ENCODE measurements around the gene CGB2. TPM values are rescaled to one million over a fixed set of nuclear protein-coding genes. Genes with fewer than 3 reads are reported as not detected.
"Not testable (repeated sequence)": the region's sequence is repeated elsewhere in the genome, so short reads cannot be mapped to it uniquely, and the experiment has no call there.

Gene CGB2
- total RNA-seq, 4 donors from 2014 or later = not detected

DNA sequence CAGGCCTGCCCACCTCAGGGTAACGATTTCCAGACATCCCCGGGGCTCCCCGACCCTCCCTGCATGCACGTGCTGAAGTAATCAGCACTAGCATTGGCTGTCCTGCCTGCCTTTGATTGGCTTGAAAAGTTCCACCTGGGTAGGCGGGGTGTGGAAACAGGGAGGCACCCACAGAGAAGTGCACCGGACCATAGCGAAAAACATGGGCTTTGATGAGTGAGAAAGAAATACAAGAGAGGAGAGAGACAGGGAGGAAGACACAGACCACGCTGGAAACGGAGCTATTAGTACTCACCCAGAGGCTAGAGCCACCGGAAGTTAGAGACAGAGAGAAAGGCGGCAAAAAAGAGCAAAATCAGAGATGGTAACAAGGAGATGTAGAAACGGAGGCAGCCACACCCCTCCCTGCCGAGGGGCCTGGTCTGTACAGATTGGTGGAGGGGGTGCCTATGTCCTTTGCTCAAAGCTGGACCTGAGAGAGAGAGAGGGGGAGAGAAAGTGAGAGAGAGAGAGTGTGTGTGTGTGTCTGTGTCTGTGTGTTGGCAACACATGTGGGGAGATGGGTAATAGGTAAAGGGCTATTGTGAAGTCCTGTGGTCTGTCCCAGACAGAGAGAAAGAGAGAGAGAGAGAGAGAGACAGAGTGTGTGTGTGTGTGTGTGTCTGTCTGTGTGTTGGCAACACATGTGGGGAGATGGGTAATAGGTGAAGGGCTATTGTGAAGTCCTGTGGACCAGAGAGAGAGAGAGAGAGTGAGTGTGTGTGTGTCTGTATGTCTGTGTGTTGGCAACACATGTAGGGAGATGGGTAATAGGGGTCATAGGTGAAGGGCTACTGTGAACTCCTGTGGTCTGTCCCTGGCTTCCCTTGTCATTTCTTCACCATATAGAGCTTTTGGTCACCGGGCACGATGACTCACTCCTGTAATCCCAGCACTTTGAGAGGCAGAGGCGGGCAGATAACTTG is 10.5 kb upstream of the CGB2 start:
- H3K9me3 ChIP-seq = no peaks in the 10 kb centered on the region
- H3K36me3 ChIP-seq = no peaks in the 10 kb centered on the region
- no peak for DNase-seq
- peaks cover 0 to 26% (median 9%) of the 10 kb centered on the region in 4 donors for H3K4me1 ChIP-seq
- no peak for TF ChIP-seq POLR2A (IDR thresholded peaks at IDR 0.05)
- TF ChIP-seq, protein P1, sequence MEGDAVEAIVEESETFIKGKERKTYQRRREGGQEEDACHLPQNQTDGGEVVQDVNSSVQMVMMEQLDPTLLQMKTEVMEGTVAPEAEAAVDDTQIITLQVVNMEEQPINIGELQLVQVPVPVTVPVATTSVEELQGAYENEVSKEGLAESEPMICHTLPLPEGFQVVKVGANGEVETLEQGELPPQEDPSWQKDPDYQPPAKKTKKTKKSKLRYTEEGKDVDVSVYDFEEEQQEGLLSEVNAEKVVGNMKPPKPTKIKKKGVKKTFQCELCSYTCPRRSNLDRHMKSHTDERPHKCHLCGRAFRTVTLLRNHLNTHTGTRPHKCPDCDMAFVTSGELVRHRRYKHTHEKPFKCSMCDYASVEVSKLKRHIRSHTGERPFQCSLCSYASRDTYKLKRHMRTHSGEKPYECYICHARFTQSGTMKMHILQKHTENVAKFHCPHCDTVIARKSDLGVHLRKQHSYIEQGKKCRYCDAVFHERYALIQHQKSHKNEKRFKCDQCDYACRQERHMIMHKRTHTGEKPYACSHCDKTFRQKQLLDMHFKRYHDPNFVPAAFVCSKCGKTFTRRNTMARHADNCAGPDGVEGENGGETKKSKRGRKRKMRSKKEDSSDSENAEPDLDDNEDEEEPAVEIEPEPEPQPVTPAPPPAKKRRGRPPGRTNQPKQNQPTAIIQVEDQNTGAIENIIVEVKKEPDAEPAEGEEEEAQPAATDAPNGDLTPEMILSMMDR (IDR thresholded peaks at IDR 0.05) = no peak
- peaks cover 0 to 4% of the 10 kb centered on the region in 2 donors for H3K27me3 ChIP-seq
- no peak overlapping the region for H3K27ac ChIP-seq
- H3K4me3 ChIP-seq = no peak overlapping the region

DNA sequence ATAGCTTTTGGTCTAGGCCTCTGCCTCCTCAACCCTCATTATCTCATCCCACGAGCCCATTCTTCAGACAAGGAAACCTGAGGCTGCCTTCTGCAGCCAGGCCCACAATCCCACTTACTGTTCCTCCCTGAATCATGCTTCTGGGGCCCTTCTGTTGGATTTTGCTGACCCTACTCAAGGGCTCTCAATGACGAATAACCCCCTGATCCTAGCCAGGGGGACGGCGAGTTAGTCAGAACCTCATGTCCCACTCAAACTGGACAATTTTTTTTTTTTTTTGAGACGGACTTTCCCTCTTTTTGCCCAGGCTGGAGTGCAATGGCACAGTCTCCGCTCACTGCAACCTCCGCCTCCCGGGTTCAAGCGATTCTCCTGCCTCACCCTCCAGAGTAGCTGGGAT is 9.6 kb upstream of the CGB2 start:
- no peaks in the 10 kb centered on the region for H3K9me3 ChIP-seq
- H3K36me3 ChIP-seq = no peaks in the 10 kb centered on the region
- no peak overlapping the region for H3K27ac ChIP-seq
- H3K4me3 ChIP-seq = no peak overlapping the region
- peaks cover 0 to 4% of the 10 kb centered on the region in 2 donors for H3K27me3 ChIP-seq
- no peak for DNase-seq
- peaks cover 0 to 25% (median 9%) of the 10 kb centered on the region in 4 donors for H3K4me1 ChIP-seq
- TF ChIP-seq, protein P1 (IDR thresholded peaks at IDR 0.05) = no peak
- TF ChIP-seq POLR2A (IDR thresholded peaks at IDR 0.05) = no peak

DNA sequence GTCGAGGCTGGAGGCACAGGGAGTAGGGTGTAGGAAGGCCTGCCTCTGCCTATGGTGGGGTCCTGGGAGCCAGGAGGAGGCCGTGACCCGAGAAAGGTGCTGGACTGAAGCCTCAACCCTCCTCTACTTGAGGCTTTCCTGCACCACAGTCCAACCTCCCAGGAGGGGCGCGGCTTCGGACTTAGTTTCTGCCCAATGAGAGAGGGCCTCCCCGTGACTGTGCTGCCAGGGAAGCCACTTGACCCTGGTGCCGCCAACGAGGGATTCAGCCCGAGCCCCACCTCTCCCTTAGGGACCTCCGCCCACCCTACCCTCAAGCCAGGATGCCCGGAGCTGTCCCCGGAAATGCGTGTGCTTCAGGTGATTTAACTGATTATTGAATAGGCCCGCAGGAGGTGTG is 7.5 kb upstream of the CGB2 start, which contains the start of gene CGB3:
Gene CGB3 (minus strand): TSS at position 101 of the 400 bp plus-strand sequence. CDS start 362 bp downstream, outside the sequence.
- DNase-seq, H3K36me3 ChIP-seq, H3K27me3 ChIP-seq, H3K27ac ChIP-seq, H3K4me3 ChIP-seq, H3K4me1 ChIP-seq, H3K9me3 ChIP-seq: not testable (repeated sequence)

DNA sequence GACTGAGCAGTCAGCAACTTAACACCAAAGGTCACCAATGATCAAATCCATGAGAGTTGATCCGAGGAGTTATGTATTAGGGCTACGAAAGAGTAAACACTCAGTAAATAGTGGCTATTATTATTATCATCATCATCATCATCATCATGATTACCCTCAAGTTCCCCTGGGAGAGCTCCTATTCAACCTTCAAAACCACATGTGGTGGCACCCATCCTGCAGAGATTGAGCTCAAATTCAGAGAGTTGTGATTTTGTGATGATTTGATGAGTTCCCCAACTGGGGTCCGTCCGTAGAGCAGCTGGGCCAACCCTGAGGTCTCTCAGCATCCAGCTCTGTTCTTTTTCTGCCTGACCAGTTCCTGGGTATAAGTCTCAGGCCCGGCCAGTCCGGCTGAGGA is 6.6 kb upstream of the CGB2 start:
- H3K4me3 ChIP-seq, H3K36me3 ChIP-seq, H3K27ac ChIP-seq, H3K9me3 ChIP-seq, H3K4me1 ChIP-seq, H3K27me3 ChIP-seq, DNase-seq: not testable (repeated sequence)

DNA sequence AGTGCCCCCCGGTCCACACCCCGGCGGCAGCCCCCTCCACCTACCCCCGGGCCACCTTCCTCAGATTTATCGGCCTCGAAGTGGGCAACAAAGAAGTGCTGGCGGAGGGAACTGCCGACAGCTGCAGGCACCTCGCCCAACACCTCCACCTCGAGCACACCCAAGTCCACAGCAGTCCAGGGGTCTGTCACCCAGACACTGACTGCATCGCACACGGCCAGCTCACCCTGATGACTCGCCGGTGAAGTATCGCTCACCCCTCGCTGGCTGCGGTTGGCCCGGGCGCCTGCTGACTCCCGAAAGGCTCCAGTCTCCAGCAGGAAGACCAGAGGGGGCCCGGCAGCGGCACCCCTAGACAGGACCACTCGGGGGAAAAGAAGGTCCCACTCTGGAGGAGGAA is 6.1 kb upstream of the CGB2 start:
- H3K4me1 ChIP-seq, H3K9me3 ChIP-seq, H3K27me3 ChIP-seq, H3K4me3 ChIP-seq, DNase-seq, H3K36me3 ChIP-seq, H3K27ac ChIP-seq: not testable (repeated sequence)

DNA sequence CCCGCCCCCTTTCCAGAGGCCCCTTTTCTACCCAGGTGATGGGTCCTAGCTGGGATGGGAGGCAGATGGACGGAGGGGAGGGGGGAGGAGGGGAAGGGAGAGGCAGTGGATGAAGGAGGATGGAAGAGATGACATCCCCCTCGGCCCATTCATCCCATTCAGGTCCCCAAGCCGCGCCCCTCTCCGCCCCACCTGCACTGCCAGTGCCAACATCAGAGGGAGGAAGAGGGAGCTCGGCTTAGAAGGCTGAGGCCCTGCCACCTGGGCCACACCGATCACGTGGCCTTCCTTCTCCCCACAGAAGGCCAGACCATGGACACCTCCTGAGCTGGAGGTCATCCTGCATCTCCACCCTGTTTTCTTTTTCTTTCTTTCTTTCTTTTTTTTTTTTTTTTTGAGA is 3.0 kb upstream of the CGB2 start:
- H3K27me3 ChIP-seq = not testable (repeated sequence)

DNA sequence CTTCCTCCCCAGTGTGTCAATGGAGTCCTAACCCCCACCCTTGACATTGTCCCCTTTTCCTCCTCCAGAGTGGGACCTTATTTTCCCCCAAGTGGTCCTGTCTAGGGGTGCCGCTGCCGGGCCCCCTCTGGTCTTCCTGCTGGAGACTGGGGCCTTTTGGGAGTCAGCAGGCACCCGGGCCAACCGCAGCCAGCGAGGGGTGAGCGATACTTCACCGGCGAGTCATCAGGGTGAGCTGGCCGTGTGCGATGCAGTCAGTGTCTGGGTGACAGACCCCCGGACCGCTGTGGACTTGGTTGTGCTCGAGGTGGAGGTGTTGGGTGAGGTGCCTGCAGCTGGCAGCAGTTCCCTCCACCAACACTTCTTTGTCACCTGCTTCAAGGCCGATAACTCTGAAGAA is 1.9 kb upstream of the CGB2 start:
- H3K27me3 ChIP-seq, H3K4me1 ChIP-seq, DNase-seq, H3K36me3 ChIP-seq, H3K9me3 ChIP-seq, H3K4me3 ChIP-seq, H3K27ac ChIP-seq: not testable (repeated sequence)

More for the DNA sequence above, 3.0 kb upstream of the CGB2 start:
- not testable (repeated sequence) for H3K36me3 ChIP-seq, H3K4me1 ChIP-seq, H3K27ac ChIP-seq, DNase-seq, H3K4me3 ChIP-seq, H3K9me3 ChIP-seq

DNA sequence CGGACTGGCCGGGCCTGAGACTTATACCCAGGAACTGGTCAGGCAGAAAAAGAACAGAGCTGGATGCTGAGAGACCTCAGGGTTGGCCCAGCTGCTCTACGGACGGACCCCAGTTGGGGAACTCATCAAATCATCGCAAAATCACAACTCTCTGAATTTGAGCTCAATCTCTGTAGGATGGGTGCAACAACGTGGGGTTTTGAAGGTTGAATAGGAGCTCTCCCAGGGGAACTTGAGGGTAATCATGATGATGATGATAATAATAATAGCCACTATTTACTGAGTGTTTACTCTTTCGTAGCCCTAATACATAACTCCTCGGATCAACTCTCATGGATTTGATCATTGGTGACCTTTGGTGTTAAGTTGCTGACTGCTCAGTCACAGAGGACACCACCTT is 1.4 kb upstream of the CGB2 start:
- H3K4me3 ChIP-seq, H3K36me3 ChIP-seq, H3K4me1 ChIP-seq, H3K27me3 ChIP-seq, H3K9me3 ChIP-seq, DNase-seq, H3K27ac ChIP-seq: not testable (repeated sequence)

DNA sequence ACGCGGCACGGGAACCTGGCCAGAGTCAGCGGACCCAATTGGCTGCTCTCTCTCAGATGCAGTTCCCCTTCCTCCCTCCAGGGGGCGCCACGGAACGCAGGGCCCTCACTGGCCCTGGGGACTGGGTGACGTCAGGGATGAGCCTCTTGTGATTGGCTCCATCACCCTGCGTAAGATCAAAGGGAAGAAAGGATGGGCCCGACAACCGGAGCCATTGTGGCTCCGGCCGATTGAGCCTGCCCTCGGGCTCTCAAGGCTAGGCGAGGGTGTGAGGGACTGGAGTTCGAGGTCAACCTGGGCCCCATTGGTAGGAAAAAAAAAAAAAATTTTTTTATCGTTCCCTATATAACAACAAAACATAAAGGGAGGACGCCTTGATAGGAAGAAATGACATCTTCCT is 5.1 kb downstream of the CGB2 start, which contains the start of gene CGB1:
Gene CGB1 (minus strand): TSS at position 81 of the 400 bp plus-strand sequence. CDS start 184 bp downstream, outside the sequence.
- not testable (repeated sequence) for H3K9me3 ChIP-seq, H3K36me3 ChIP-seq, DNase-seq, H3K4me1 ChIP-seq, H3K27ac ChIP-seq, H3K4me3 ChIP-seq, H3K27me3 ChIP-seq
- TF ChIP-seq, protein P1 (IDR thresholded peaks at IDR 0.05) = peak in 3 of 6 experiments; percentile 13 to 25 (median 24)

DNA sequence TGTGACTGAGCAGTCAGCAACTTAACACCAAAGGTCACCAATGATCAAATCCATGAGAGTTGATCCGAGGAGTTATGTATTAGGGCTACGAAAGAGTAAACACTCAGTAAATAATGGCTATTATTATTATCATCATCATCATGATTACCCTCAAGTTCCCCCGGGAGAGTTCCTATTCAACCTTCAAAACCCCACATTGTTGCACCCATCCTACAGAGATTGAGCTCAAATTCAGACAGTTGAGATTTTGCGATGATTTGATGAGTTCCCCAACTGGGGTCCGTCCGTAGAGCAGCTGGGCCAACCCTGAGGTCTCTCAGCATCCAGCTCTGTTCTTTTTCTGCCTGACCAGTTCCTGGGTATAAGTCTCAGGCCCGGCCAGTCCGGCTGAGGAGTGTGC is 6.4 kb downstream of the CGB2 start:
- not testable (repeated sequence) for H3K27ac ChIP-seq, H3K27me3 ChIP-seq, H3K4me1 ChIP-seq, H3K9me3 ChIP-seq, H3K4me3 ChIP-seq, H3K36me3 ChIP-seq, DNase-seq

DNA sequence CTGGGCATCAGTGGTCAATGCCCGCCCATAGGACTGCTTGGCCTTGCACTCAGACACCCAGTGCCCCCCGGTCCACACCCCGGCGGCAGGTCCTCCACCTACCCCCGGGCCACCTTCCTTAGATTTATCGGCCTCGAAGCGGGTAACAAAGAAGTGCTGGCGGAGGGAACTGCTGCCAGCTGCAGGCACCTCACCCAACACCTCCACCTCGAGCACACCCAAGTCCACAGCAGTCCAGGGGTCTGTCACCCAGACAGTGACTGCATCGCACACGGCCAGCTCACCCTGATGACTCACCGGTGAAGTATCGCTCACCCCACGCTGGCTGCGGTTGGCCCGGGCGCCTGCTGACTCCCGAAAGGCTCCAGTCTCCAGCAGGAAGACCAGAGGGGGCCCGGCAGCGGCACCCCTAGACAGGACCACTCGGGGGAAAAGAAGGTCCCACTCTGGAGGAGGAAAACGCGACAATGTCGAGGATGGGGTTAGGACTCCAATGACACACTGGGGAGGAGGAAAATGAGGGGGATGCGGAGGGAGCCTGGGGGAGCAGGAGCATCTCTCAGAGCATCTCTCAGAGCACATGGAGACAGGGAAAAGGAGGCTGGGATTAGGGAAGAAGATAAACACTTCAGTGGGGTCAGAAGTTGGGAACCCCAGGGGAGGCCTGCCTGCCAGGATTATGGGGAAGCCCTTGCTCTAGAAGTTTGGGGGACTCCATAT is 7.0 kb downstream of the CGB2 start:
- H3K9me3 ChIP-seq, H3K27me3 ChIP-seq, H3K4me1 ChIP-seq, H3K4me3 ChIP-seq, H3K27ac ChIP-seq, H3K36me3 ChIP-seq, DNase-seq: not testable (repeated sequence)
